Measurements from ENCODE around the gene FGF8. TPM values are rescaled to one million over a fixed set of nuclear protein-coding genes. Genes with fewer than 3 reads are reported as not detected.

The FGF8 gene
- total and polyA plus RNA-seq, 2 of the 4 experiments (the other 2 are of a cell fraction) = 0.17 TPM; not detected in 1

- H3K23ac ChIP-seq (ENCODE audit: low read depth, low read length) = peak overlapping the region; percentile 44; the same call in 1 of the 2 replicates
- no peak overlapping the region for H4K8ac ChIP-seq (ENCODE audit: low read depth in 2 of 2, low read length in 2 of 2)
- H4K5ac ChIP-seq (ENCODE audit: low read depth, low read length) = no peak overlapping the region
- intact Hi-C loops (cut with micrococcal nuclease) (no loop called here), dilution Hi-C loops (cut with HindIII; ENCODE audit: low sequenced_read_pairs, unreplicated experiment) (no loop called here), in situ Hi-C loops (cut with MboI; ENCODE audit: low sequenced_read_pairs) (loop anchor here (25.0 kb wide), 1 partner anchor 877 kb away; no protein-coding TSS in a partner anchor)
- H2AFZ ChIP-seq (replicated peaks; ENCODE audit: low read length, poor library complexity) = no peak overlapping the region
- H3K27me3 ChIP-seq (ENCODE audit: control insufficient read depth, insufficient read depth, low read length) = no peaks in the 10 kb centered on the region
- BruUV-seq (replicated peaks) = no TSS peak
- TF ChIP-seq MAZ (IDR thresholded peaks at IDR 0.05; ENCODE audit: borderline replicate concordance, low read depth, low read length) = no peak
- no peak for TF ChIP-seq CTCF (conservative IDR thresholded peaks at IDR 0.05; ENCODE audit: low read depth, low read length)
- 0 out of 2 replicates have a peak, but pooled peaks have one; percentile 8 for TF ChIP-seq MAFK (IDR thresholded peaks at IDR 0.05; ENCODE audit: low read depth, low read length)
- no peak overlapping the region for H3K9ac ChIP-seq (ENCODE audit: low read depth, low read length)
- ChIA-PET POLR2A (ENCODE audit: unreplicated experiment) (no interaction called here), CTCF (no interaction called here)
- H2AK9ac ChIP-seq (replicated peaks; ENCODE audit: low read depth, low read length, poor library complexity) = no peak overlapping the region
- peaks cover 10% of the 10 kb centered on the region; the same call in 1 of the 2 replicates for H3K9me1 ChIP-seq (ENCODE audit: insufficient read depth, low read length)
- H3K36me3 ChIP-seq (ENCODE audit: control insufficient read depth, insufficient read depth, low read length) = peaks cover 20% of the 10 kb centered on the region
- WGBS, 2 experiments (ENCODE audit: extremely low coverage in 2 of 2, insufficient read length in 1 of 2) = no CpG with 5 or more reads among the region's 8 CpGs
- peak overlapping the region; percentile 90 for H3K4me2 ChIP-seq (ENCODE audit: low read depth, low read length)
- no peak overlapping the region for H4K91ac ChIP-seq (ENCODE audit: insufficient read depth, low read depth, low read length)
- no peak overlapping the region for H2AK5ac ChIP-seq (ENCODE audit: low read depth, low read length)
- H3K4me3 ChIP-seq (ENCODE audit: insufficient read depth, low read depth, low read length) = peak overlapping the region; percentile 9; the same call in 1 of the 2 replicates
- H3K4me1 ChIP-seq (ENCODE audit: control insufficient read depth, insufficient read depth, low read length) = peaks cover 8% of the 10 kb centered on the region
- no peak overlapping the region for H3K27ac ChIP-seq (ENCODE audit: insufficient read depth, low read length)
- H3K9me3 ChIP-seq (ENCODE audit: control insufficient read depth, insufficient read depth, low read length) = no peaks in the 10 kb centered on the region
- no peak for DNase-seq
- no peak for ATAC-seq (ENCODE audit: low read depth)
- H2BK120ac ChIP-seq (ENCODE audit: low read depth, low read length) = no peak overlapping the region
- H2BK15ac ChIP-seq (ENCODE audit: low read depth, low read length) = no peak overlapping the region
- no peak overlapping the region for H3K56ac ChIP-seq (ENCODE audit: extremely low read depth, insufficient read depth, low read length)
- H3K4ac ChIP-seq (ENCODE audit: low read depth, low read length) = no peak overlapping the region
- H3K18ac ChIP-seq (ENCODE audit: low read depth, low read length) = no peak overlapping the region
- H3K14ac ChIP-seq (replicated peaks; ENCODE audit: low read depth, low read length) = no peak overlapping the region
- no peak overlapping the region for H2BK5ac ChIP-seq (ENCODE audit: low read depth, low read length, poor library complexity, severe bottlenecking)
- H3K79me1 ChIP-seq (ENCODE audit: low read depth in 1 of 2, low read length in 2 of 2) = peaks cover 8 to 33% of the 10 kb centered on the region in 2 experiments
- peaks cover 84% of the 10 kb centered on the region for H4K20me1 ChIP-seq (ENCODE audit: insufficient read depth, low read length)
- no peak overlapping the region for H2BK20ac ChIP-seq (ENCODE audit: low read depth, low read length)
Measured at GRCh38 chr10:101814466-101815071, 38.7 kb upstream of the FGF8 start.
